A549 treated with CpdA at 1 μM for 4 hours (cell line): ENCODE data around the gene RPL18. TPM values are rescaled to one million over a fixed set of nuclear protein-coding genes. Genes with fewer than 3 reads are reported as not detected.

ENCODE experiments used
- total RNA-seq: library from RNA; stranded (reverse); fragments of 200-300 nt; extraction: Qiagen RNA extraction; gene quantifications from 5 replicates; pipeline ENCODE4 v1.2.3, GENCODE V29; 2022; ENCODE audit warnings: low read depth

Gene RPL18
- total RNA-seq, result 3,161 to 3,592 TPM (median 3,413 TPM) in 5 replicates

GRCh38 chr19:48618916-48619691 lies at the start of gene RPL18, which contains the start of gene SPHK2:
Gene RPL18, minus strand, starts transcription at chr19:48619178. Its CDS starts 35 bp downstream, at chr19:48619143.
Gene SPHK2, plus strand, starts transcription at chr19:48619506. Its CDS starts 1,009 bp downstream, at chr19:48620515.

DNA sequence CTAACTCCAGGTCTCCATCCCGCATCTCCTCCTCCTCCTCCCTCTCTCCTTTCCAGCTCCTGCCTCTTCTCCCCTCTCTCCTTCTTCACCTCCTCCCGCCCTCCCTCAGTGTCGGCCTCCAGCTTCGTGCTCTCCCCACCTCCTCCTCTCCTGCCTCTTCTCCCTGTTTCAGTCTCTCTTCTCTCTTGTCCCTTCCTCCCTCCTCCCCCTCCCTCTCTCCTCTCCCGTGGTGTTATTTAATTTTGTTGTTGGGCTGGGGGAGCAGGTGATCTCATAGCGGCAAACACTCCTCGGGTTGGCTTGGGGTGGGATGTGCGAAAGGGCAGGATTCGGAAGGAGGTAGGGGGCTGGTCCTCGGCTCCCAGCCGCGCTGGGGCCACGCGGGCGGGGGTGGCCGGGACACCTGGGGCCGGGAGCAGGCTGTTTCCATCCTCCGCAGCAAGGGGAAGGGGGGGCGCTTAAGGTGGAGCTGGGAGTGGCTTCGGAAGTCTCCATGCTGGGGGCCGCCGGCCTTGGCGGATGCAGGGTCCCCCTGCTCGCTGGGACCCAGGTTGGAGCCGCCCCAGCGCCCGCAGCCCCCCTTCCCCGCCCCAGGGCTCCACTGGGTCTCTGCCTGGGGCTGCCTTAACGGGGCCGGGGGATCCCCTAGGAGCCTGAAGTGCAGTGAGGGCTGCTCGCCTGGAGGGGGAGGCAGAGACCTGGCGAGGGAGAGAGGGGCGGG lies 27.2 kb upstream of the RPL18 start, which contains the start of gene CA11:
CA11 (minus strand) TSS at position 187 of the 721 bp plus-strand sequence. CDS start 555 bp downstream, outside the sequence.

GRCh38 chr19:48636859-48637448 lies 18.0 kb upstream of the RPL18 start, which contains the start of gene DBP:
Gene DBP, minus strand, starts transcription at chr19:48637379. Its CDS starts 385 bp downstream, at chr19:48636994.

DNA sequence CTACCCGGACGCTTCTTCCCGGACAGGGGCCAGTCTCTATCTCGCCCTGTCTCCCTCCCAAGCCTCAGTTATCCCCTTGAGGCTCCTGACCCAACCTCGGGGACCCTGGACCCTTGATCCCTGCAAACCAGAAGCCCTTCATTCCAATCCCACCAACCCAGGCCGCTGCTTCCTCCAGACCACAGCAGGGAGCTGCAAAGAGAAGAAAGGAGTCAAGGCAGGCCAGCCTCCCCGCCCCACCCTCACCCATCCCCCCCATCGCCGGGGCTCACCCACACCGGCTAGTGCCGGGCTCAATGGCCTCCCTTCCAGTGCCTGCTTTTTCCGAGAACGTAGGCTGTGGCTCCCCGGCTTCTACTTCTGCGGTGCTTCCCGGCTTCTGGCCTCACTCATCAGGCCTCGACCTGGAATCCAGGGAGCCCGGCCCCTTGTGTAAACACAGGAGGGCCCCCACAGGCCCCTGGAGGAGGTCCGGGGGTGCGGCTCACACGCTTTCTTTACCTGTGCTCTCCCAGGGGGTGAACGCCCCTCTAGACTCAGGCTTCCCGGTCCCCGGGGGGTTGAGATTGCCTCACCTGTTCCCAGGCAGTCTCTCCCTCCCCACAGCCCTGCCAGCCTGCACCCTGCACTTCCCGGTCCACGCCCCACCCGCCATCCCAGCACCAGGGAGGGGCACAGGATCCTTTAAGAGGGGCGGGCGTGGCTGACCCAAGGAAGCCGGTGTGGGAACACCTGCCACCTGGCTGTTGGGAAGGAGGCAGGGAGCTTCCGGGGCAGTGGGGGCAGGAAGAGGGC lies 4.3 kb downstream of the RPL18 start, which contains the start of gene FAM83E:
FAM83E (minus strand) TSS at position 641 of the 795 bp plus-strand sequence. CDS start 1,704 bp downstream, outside the sequence.

GRCh38 chr19:48606463-48607358 lies 12.3 kb downstream of the RPL18 start, which contains the start of gene SPACA4:
Gene SPACA4, plus strand, starts transcription at chr19:48606742. Its CDS starts 237 bp downstream, at chr19:48606979.

Other genes starting within 250 kb of the RPL18 start
- gene KDELR1, start 227.6 kb downstream of the RPL18 start, total RNA-seq, result 379 to 446 TPM (median 415 TPM) in 5 replicates
- gene GRIN2D, start 225.5 kb downstream of the RPL18 start, total RNA-seq, result 7.2 to 10.9 TPM (median 9.5 TPM) in 5 replicates
- 101 to 132 TPM (median 125 TPM) in 5 replicates for gene GRWD1, start 173.2 kb downstream of the RPL18 start, total RNA-seq
- gene KCNJ14, start 163.6 kb downstream of the RPL18 start, total RNA-seq, result 1.4 to 2.0 TPM (median 1.6 TPM) in 5 replicates
- 48.9 to 61.7 TPM (median 55.6 TPM) in 5 replicates for gene CYTH2, start 149.8 kb downstream of the RPL18 start, total RNA-seq
- gene LMTK3, start 107.3 kb downstream of the RPL18 start, total RNA-seq, result 2.7 to 4.7 TPM (median 4.4 TPM) in 5 replicates
- gene SULT2B1, start 67.0 kb downstream of the RPL18 start, total RNA-seq, result 12.3 to 17.8 TPM (median 15.5 TPM) in 5 replicates
- 0.07 TPM in 1 of 5 replicates, not detected in the others for gene SPACA4, start 12.4 kb downstream of the RPL18 start, total RNA-seq
- gene FAM83E, start 4.1 kb downstream of the RPL18 start, total RNA-seq, result 0.13 to 0.66 TPM (median 0.17 TPM) in 4 of 5 replicates, not detected in the other
- 10.2 to 19.0 TPM (median 17.9 TPM) in 5 replicates for gene SPHK2, start 328 bp upstream of the RPL18 start, total RNA-seq
- gene DBP, start 18.2 kb upstream of the RPL18 start, total RNA-seq, result 1.4 to 3.5 TPM (median 2.5 TPM) in 5 replicates
- gene CA11, start 27.0 kb upstream of the RPL18 start, total RNA-seq, result 8.7 to 12.3 TPM (median 9.7 TPM) in 5 replicates
- 0.10 to 0.25 TPM (median 0.20 TPM) in 4 of 5 replicates, not detected in the other for gene NTN5, start 53.8 kb upstream of the RPL18 start, total RNA-seq
- not detected in 5 replicates for gene FUT2, start 76.8 kb upstream of the RPL18 start, total RNA-seq
- 0.35 to 0.71 TPM (median 0.51 TPM) in 5 replicates for gene MAMSTR, start 100.5 kb upstream of the RPL18 start, total RNA-seq
- gene RASIP1, start 121.4 kb upstream of the RPL18 start, total RNA-seq, result 0.35 to 0.87 TPM (median 0.43 TPM) in 5 replicates
- not detected in 5 replicates for gene IZUMO1, start 127.7 kb upstream of the RPL18 start, total RNA-seq
- gene FUT1, start 133.5 kb upstream of the RPL18 start, total RNA-seq, result 0.07 to 0.09 TPM (median 0.07 TPM) in 4 of 5 replicates, not detected in the other
- 0.08 TPM in 1 of 5 replicates, not detected in the others for gene FGF21, start 136.3 kb upstream of the RPL18 start, total RNA-seq
- 50.8 to 60.8 TPM (median 56.6 TPM) in 5 replicates for gene BCAT2, start 191.9 kb upstream of the RPL18 start, total RNA-seq
- gene HSD17B14, start 217.3 kb upstream of the RPL18 start, total RNA-seq, result 13.8 to 16.7 TPM (median 14.3 TPM) in 5 replicates
- 1.5 to 3.4 TPM (median 2.2 TPM) in 5 replicates for gene PLEKHA4, start 249.4 kb upstream of the RPL18 start, total RNA-seq